Tibial nerve (tissue), 3 donors: ENCODE data around the gene LRRC25.

Experiments used
- POLR2A ChIP-seq, 2 donors: fragments of 450-650 bp; IDR thresholded peaks; one replicate each; pipeline ENCODE4 v1.6.1; 2017; ENCODE audit warnings: antibody characterized with exemption in 2 of 2, mild to moderate bottlenecking in 2 of 2, moderate library complexity in 2 of 2
- TF ChIP-seq, protein P1 (sequence below), 5 experiments: fragments of 200-600 bp in 3 of 5; fragments of 450-650 bp in 2 of 5; sonication (generic) in 3 of 5; IDR thresholded peaks; one replicate each; pipeline ENCODE4 v1.5.1; 2016 to 2019; ENCODE audit warnings: antibody characterized with exemption in 5 of 5, mild to moderate bottlenecking in 3 of 5, moderate library complexity in 2 of 5

DNA sequence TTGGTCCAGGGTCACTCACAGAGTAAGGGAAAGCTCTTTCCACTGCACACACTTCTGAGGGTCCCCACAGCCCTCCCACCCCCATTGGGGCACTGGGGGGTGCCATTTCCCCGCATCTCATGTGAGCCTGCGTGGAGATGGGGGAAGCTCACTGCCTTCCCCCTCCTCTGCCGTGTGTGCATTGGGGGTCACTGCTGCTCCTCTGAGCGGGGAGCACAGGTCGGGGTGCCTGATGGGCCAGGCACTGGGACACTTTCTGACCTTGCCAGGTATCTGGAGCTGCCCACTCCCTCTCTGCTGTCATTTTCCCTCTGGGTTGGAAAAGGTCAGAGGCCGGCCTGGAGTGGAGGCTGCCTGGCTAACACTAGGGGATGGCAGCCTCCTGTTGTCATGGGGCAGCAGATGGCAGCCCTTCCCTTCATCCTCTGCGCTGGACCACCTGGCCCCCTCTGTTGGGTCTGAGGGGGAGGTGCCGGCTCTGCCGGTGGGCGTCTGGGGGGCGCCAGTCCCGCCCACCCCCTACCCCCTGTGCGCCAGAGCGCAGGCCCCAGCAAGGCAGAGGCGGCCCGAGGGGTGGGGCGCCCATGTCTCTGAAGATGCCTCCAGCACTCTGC lies 30.9 kb upstream of the LRRC25 start:
- no peak for TF ChIP-seq POLR2A (IDR thresholded peaks at IDR 0.05)
- TF ChIP-seq, protein P1, sequence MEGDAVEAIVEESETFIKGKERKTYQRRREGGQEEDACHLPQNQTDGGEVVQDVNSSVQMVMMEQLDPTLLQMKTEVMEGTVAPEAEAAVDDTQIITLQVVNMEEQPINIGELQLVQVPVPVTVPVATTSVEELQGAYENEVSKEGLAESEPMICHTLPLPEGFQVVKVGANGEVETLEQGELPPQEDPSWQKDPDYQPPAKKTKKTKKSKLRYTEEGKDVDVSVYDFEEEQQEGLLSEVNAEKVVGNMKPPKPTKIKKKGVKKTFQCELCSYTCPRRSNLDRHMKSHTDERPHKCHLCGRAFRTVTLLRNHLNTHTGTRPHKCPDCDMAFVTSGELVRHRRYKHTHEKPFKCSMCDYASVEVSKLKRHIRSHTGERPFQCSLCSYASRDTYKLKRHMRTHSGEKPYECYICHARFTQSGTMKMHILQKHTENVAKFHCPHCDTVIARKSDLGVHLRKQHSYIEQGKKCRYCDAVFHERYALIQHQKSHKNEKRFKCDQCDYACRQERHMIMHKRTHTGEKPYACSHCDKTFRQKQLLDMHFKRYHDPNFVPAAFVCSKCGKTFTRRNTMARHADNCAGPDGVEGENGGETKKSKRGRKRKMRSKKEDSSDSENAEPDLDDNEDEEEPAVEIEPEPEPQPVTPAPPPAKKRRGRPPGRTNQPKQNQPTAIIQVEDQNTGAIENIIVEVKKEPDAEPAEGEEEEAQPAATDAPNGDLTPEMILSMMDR (IDR thresholded peaks at IDR 0.05), result no peak
